Measurements from ENCODE around the gene RBM26.

GRCh38 chr13:79395881-79396280 lies 10.2 kb downstream of the RBM26 start:
- no peak for TF ChIP-seq CTCF (IDR thresholded peaks at IDR 0.05)
- no peak for TF ChIP-seq POLR2A (IDR thresholded peaks at IDR 0.05)
- no peak for TF ChIP-seq POLR2AphosphoS5 (IDR thresholded peaks at IDR 0.05)

All from gastroesophageal sphincter (tissue), 3 donors.